ENCODE results near the gene MREG. TPM values are rescaled to one million over a fixed set of nuclear protein-coding genes. Genes with fewer than 3 reads are reported as not detected.

MREG gene
- total RNA-seq, 4 donors from 2014 or later = 0.36 to 0.40 TPM; not detected in 2

DNA sequence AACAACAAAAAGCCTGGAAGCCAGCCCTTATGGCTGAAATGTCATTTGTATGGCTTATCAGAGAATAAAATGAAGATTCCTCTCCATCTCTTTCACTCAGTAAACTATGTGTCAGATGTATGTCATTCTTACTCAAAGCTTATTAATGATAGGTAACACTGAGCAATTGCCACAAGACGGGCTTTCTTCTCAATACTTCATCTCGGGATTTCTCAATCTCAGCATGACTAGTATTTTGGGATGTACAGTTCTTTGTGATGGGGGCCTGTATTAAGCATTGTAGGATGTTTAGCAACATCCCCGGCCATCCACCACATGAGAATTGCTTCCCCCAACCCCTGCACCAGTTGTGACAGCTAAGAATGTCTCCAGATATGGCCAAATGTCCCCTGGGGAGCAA lies 80.2 kb downstream of the MREG start:
- ATAC-seq (no peak), DNase-seq (no peak)
- Histone ChIP-seq H3K36me3 (no peaks in the 10 kb centered on the region), H3K27me3 (no peaks in the 10 kb centered on the region), H3K4me3 (no peak overlapping the region), H3K27ac (no peak overlapping the region), H3K9me3 (no peaks in the 10 kb centered on the region), H3K4me1 (no peaks in the 10 kb centered on the region)
- intact Hi-C loops (cut with DNase I; ENCODE audit: low total_unique reads) (no loop called here), in situ Hi-C loops (cut with MboI; ENCODE audit: low sequenced_read_pairs in 4 of 4) (loop anchor here in 1 of 4 donors (5.0 kb wide), 1 partner anchor 476 kb away; no protein-coding TSS in a partner anchor)
- TF ChIP-seq POLR2A (IDR thresholded peaks at IDR 0.05) = no peak
- TF ChIP-seq, protein P1, sequence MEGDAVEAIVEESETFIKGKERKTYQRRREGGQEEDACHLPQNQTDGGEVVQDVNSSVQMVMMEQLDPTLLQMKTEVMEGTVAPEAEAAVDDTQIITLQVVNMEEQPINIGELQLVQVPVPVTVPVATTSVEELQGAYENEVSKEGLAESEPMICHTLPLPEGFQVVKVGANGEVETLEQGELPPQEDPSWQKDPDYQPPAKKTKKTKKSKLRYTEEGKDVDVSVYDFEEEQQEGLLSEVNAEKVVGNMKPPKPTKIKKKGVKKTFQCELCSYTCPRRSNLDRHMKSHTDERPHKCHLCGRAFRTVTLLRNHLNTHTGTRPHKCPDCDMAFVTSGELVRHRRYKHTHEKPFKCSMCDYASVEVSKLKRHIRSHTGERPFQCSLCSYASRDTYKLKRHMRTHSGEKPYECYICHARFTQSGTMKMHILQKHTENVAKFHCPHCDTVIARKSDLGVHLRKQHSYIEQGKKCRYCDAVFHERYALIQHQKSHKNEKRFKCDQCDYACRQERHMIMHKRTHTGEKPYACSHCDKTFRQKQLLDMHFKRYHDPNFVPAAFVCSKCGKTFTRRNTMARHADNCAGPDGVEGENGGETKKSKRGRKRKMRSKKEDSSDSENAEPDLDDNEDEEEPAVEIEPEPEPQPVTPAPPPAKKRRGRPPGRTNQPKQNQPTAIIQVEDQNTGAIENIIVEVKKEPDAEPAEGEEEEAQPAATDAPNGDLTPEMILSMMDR (IDR thresholded peaks at IDR 0.05 in 4 of 5, conservative IDR thresholded peaks at IDR 0.05 in 1 of 5) = no peak

DNA sequence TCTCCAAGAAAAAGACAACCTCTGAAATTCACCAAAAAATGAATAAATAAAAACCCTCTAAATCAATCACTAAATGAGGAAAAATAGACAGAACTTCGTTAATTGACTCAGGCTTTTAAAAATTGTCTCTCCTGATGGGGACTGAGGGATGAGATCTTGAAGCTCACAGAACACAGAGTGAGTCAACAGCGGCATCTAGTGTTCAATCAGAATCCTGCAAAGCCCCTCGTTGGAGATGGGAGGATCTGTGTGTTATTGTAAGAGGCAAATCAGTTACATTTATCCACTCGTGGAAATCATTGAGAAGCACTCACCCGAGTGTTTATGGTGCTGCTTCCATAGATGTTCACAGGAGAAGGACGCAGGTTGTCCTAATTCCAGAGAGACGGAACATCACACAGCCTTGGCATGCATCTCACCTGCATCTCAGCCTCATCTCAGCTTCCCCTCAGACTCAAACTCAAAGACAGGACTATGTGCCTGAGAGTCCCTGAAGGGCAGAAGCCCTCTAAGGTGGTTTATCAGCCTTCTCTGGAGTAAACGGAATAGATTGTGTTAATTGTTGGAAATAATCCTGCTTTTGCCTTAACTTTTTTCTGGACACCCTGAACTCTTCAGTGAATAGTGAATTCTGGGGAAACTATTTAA lies 82.0 kb downstream of the MREG start:
- Histone ChIP-seq H3K4me1 (no peaks in the 10 kb centered on the region), H3K4me3 (no peak overlapping the region), H3K9me3 (no peaks in the 10 kb centered on the region), H3K27me3 (no peaks in the 10 kb centered on the region), H3K36me3 (no peaks in the 10 kb centered on the region), H3K27ac (no peak overlapping the region)
- DNase-seq (peak; percentile 20 to 30), ATAC-seq (peak; percentile 69 to 86)
- in situ Hi-C loops (cut with MboI; ENCODE audit: low sequenced_read_pairs in 4 of 4) (loop anchor here in 1 of 4 donors (5.0 kb wide), 1 partner anchor 474 kb away; no protein-coding TSS in a partner anchor), intact Hi-C loops (cut with DNase I; ENCODE audit: low total_unique reads) (loop anchor here (1.0 kb wide), 1 partner anchor 477 kb away; no protein-coding TSS in a partner anchor)
- no peak for TF ChIP-seq POLR2A (IDR thresholded peaks at IDR 0.05)
- TF ChIP-seq, protein P1 (IDR thresholded peaks at IDR 0.05 in 4 of 5, conservative IDR thresholded peaks at IDR 0.05 in 1 of 5) = peak; percentile 59 to 91 (median 72)

DNA sequence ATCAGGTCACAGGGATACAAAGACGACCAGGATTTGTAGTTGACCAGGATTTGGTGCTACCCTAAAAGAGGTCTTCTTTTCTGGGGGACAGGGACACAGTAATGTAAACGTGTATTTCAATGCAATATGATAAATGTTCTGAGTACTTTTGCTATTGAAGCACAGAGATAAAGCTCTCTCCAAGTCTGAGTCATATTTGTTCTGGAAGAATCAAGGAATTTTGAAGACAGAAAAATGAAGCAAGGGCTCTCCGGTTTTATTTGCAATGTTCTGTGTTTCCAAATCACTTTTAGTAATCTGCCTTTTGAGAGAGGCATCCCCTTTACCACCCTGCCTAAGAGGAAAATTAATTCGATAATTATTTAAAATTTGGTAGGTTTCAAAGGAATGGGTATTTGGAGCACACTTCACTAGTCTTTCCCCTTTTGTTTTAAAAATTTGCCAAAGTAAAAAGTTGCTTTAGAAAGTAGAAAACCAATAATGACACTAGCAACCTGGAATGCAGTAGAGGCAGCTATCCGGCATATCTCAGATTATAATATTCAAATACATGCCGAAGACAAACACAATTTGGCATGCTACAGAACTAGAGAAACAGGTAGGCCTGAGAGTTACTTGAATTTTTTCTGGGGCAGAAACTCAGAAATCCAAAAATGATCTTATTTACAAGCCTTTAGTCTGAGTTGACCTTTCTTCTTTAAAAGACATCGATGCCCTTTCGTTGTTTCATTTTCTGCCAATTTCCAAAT lies 82.7 kb downstream of the MREG start:
- intact Hi-C loops (cut with DNase I; ENCODE audit: low total_unique reads) (loop anchor here (1.0 kb wide), 1 partner anchor 476 kb away; no protein-coding TSS in a partner anchor), in situ Hi-C loops (cut with MboI; ENCODE audit: low sequenced_read_pairs in 4 of 4) (loop anchor here in 1 of 4 donors (5.0 kb wide), 1 partner anchor 473 kb away; no protein-coding TSS in a partner anchor)
- H3K36me3 ChIP-seq = no peaks in the 10 kb centered on the region
- ATAC-seq (no peak), DNase-seq (no peak)
- H3K27ac ChIP-seq = no peak overlapping the region
- no peaks in the 10 kb centered on the region for H3K4me1 ChIP-seq
- TF ChIP-seq, protein P1 (IDR thresholded peaks at IDR 0.05 in 4 of 5, conservative IDR thresholded peaks at IDR 0.05 in 1 of 5) = no peak
- TF ChIP-seq POLR2A (IDR thresholded peaks at IDR 0.05) = no peak
- no peaks in the 10 kb centered on the region for H3K27me3 ChIP-seq
- no peak overlapping the region for H3K4me3 ChIP-seq
- H3K9me3 ChIP-seq = no peaks in the 10 kb centered on the region

DNA sequence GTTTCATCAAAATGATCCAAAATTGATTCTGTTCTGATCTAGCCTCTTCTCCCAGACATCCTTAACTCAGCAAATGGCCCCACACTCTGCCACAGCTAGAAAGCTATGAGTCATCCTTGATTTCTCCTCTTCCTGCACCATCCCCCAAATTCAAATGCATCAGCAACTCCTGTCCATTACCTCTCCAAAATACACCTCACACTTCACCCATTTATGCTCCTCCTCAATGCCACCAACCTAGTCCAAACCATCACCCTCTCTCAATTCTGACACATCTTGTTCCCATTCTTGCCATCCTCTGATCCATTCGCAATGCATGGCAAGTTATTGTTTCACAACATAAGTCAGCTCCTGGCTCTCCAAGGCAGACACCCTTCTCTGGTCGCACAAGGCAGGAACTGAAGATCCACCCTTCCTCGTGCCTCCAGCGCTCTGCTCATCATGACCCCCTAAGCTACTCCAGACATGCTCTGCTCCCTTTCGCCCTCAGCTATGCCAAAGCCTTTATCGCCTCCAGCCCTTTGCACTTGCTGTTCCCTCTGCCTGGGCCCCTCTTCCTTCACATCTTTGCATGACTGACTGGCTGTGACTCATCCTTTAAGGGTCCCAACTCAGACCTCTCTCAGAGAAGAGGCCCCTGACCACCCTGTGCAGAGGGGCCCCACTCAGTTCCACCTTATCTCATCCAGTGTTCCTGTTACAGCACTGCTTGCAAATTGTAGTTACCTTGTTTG lies 83.6 kb downstream of the MREG start:
- no peaks in the 10 kb centered on the region for H3K4me1 ChIP-seq
- no peaks in the 10 kb centered on the region for H3K36me3 ChIP-seq
- no peak overlapping the region for H3K4me3 ChIP-seq
- intact Hi-C loops (cut with DNase I; ENCODE audit: low total_unique reads) (no loop called here), in situ Hi-C loops (cut with MboI; ENCODE audit: low sequenced_read_pairs in 4 of 4) (loop anchor here in 2 of 4 donors (5.0 to 10.0 kb wide), 2 partner anchors 472 to 475 kb away; no protein-coding TSS in a partner anchor)
- H3K27ac ChIP-seq = no peak overlapping the region
- H3K9me3 ChIP-seq = no peaks in the 10 kb centered on the region
- no peak for DNase-seq
- TF ChIP-seq, protein P1 (IDR thresholded peaks at IDR 0.05 in 4 of 5, conservative IDR thresholded peaks at IDR 0.05 in 1 of 5) = no peak
- TF ChIP-seq POLR2A (IDR thresholded peaks at IDR 0.05) = no peak
- no peak for ATAC-seq
- no peaks in the 10 kb centered on the region for H3K27me3 ChIP-seq
